ENCODE data around the gene USP38.
"Not testable (repeated sequence)": the region's sequence is repeated elsewhere in the genome, so short reads cannot be mapped to it uniquely, and the experiment has no call there.

USP38 gene

GRCh38 chr4:143215873-143216272, 31.2 kb downstream of the USP38 start:
- no peak for DNase-seq (ENCODE audit: low read depth)

- no peak for DNase-seq (ENCODE audit: low read depth)
Measured at GRCh38 chr4:143224255-143224654, 39.5 kb downstream of the USP38 start.

DNA sequence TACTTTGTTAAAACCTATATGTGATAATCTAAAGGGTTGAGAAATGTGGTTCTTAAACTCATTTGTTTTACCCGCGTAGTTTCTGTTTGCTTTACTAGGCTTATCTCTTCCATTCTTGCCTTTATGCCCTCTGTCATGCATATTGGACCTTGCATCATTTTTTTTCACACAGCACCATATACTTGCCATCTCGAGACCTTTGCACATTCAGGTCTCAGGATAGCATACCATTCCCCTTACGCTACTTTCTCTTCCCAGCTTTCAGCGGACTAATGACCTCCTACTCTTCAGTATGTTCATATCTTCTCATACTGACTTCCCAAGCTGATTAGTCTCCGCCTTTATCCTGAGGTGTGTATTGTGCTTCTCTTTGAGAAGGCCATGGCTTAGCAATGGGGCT, 40.5 kb downstream of the USP38 start:
- DNase-seq (ENCODE audit: low read depth): no peak

- no peak for DNase-seq (ENCODE audit: low read depth)
Measured at GRCh38 chr4:143230683-143231082, 46.0 kb downstream of the USP38 start.

DNA sequence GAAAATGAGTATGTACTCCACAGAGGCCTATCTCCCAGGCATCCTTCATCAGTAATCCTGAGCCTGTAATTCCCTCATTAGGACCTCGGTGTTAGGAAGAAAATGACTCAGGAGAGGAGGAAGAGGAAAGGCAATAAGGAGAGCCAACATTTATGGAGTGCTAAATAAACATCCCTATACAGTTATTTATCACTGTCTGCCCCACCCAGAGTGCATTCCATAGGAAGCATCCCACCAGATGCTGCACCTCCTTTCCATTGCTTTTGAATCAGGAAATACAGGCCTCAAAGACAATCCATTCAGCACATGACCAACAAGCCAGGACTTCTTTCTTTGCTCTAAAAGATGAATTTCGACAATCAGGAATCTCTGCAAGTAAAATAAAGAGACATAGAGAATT, 47.6 kb downstream of the USP38 start:
- DNase-seq (ENCODE audit: low read depth): no peak

DNA sequence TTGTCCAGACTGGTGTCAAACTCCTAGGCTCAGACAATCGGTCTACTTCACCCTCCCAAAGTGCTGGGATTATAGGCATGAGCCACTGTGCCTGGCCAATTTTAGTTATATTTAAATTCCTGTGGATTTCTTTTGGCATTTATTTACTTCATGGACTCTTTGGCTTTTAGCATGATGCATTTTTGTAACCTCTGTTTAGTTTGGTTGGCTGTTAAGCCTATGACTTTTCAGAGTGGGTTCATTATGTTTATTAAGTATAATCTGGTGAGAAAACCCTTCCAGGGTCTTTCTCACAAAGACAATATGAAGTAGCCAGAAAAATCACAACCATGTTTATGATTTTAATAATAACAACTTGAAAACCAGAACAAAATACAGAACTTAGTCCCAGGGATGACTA, 49.4 kb downstream of the USP38 start:
- no peak for DNase-seq (ENCODE audit: low read depth)

GRCh38 chr4:143237195-143237594, 52.5 kb downstream of the USP38 start:
- DNase-seq (ENCODE audit: low read depth): not testable (repeated sequence)

DNA sequence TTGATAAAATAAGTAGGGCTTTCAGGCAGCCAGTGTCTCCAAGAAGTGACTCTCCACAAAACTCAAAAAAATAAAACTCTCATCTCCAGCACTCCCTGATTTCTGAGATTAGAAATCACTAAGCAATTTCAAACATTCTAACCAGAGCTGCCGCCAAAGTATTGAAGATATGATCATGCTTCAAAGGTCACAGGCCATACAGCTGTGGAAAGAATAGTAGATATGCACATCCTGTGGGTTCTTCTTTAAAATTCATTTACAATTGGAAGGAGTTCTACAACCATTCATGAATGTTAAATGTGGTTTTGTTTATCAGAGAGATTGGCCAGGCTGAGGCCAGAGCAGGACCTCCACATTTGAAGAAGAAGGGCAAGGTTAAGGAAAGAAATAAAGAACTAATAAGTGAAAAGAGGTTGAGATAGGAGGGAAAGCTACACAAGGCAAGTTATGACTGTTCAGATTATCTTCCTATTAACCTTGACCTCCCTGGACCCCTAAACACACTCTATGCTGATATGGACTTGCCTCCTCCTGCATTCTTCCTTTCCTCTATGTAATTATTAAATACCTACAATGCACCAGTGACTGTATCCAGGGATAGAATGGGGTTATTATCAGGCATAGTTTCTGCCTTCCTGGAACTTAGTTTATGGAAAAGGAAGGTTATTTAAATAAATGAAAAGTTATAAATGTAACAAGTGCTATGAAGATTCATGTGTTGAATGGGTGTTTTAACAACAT, 56.4 kb downstream of the USP38 start:
- DNase-seq (ENCODE audit: low read depth): no peak

DNA sequence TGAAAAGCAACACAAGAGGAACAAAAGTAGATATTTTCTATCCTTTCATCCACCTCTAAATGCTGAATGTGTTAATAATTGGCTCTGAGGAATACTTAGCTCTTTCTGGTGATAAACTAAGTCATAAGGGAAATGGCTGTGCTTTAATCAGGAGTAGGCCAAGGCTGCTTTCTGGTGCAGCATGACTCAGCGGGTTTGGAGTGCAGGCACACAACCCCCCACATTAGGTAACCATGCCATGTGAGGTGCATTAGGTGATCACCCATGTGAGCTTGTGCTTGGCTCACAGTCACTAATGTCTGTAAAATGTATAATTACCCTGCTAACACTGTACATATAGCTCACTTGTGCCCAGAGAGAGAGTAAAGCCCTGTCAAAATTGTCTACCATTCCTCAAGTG, 57.2 kb downstream of the USP38 start:
- no peak for DNase-seq (ENCODE audit: low read depth)

- no peak for DNase-seq (ENCODE audit: low read depth)
Measured at GRCh38 chr4:143243041-143243440, 58.3 kb downstream of the USP38 start.

- DNase-seq (ENCODE audit: low read depth): no peak
Measured at GRCh38 chr4:143246977-143247376, 62.3 kb downstream of the USP38 start.

DNA sequence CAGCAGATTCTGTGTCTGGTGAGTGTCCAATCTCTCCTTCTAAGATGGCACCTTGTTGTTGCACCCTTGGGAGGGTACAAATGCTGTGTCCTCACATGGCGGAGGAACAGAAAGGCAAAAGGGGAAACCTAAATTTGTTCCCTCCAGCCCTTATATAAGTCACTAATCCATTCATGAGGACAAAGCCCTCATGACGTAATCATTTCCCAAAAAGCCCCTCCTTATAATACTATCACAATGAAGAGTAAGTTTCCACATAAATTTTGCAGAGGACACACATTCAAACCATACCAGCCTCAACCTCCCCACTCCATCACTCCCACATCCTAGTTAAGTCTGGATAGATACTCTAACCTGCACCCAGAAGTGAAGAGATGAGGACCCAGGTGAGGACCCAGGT, 63.1 kb downstream of the USP38 start:
- no peak for DNase-seq (ENCODE audit: low read depth)

DNA sequence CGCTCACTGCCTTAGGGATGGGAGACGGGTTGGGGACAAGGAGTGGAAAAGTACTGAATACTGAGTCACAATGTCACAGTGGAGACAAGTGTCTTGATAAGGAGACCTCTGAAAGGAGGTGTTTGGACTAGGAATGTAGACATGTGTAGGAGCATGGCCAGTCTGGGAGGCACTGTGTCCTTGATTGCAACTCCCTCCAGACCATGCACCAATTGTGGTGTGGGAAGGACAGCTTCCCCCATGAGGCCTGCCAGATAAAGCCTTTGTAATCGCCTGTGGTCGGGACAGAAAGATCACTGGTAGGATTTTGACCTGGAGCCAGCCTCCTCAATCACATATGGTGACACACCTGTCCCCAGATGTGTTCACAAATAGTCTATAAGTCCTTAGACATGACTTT, 64.1 kb downstream of the USP38 start:
- no peak for DNase-seq (ENCODE audit: low read depth)

DNA sequence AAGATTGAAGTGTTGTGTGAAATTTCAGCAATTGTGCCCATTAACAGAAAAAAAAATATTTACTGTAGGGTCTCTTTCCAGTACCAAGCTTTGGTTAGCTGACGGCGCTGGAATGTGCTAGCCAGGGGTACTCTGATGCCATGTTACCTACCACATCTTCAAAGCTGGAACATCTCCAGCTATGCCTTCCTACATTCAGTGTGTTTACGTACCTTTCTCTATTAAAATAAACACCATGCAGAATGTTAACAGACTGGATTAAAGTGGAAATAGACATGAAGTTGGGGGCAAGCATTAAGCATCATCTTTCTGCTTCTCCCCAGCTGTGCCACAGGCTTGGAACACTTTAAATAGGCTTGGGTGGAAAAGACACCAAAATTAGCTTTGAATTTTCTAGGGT, 65.9 kb downstream of the USP38 start:
- DNase-seq (ENCODE audit: low read depth): no peak

- no peak for DNase-seq (ENCODE audit: low read depth)
Measured at GRCh38 chr4:143251348-143251747, 66.6 kb downstream of the USP38 start.

DNA sequence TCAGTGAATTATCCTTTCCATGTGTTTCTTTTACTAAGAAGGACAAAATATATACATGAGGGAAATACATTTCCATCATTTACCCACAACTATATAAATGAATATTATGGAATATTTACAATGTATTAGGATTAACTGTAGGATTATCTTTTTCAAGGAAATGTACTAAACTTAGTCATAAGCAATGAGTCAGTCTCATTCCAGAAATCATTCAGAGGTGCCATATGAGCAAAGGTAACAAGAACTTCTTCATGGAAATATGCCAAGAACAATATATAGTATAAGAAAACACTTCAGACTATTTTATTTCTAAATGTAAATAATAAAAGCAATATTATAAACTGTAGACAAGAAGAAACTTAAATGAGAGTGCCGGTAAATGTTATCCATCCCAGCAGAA, 67.1 kb downstream of the USP38 start:
- DNase-seq (ENCODE audit: low read depth): no peak

- no peak for DNase-seq (ENCODE audit: low read depth)
Measured at GRCh38 chr4:143252478-143252877, 67.8 kb downstream of the USP38 start.

DNA sequence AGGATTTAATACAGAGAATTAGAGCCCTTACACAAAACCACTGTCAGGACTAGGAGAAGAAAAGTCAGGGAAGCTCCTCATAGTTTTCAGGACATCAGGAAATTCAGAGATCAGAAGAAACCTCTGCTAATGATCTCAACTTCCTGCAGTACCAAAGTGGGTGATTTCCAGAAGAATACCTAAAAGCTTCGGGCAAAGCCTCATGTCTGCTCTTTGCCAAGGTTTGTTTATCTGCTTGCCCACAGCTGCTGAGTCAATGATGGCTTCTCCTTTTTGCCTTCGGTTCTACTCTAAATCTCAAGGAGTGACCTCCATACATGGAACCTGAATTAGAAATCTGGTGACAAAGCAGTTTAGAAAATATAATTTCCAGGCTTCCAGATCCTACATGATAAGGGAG, 68.4 kb downstream of the USP38 start:
- no peak for DNase-seq (ENCODE audit: low read depth)

DNA sequence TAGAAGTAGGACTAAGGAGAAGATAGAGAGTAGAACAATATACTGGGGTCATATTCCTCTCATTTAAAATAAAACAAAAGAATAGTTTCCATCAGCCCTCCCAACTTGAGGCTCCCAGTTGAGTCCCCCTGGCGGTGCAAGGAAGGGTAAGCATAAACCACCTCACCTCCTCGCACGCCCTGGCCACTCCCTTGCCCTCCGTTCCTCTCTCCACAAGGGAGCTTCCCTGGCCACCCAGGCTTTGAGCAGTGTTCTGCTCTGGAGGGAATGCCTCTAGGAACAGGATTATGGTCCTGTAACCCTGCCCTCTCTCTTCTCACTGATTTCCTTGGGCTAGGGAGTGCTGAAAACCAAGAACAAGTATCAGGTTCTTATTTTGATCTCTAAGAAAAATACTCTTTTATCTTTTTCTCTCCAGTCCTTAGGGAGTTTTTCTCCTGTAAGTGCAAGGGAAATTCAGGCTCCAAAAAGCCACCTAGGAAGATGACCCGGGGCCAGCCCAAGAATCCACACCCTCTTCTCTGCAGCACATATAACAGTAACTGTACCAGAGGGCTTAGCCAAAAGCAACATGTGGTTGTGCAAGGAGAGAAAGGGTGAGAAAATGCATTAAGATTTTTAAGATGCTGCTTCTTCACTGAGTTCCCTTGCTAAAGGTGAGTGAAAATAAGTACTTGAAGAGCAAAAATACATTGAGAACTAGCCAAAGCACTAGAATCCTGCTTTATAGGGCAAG, 69.9 kb downstream of the USP38 start:
- DNase-seq (ENCODE audit: low read depth): no peak

DNA sequence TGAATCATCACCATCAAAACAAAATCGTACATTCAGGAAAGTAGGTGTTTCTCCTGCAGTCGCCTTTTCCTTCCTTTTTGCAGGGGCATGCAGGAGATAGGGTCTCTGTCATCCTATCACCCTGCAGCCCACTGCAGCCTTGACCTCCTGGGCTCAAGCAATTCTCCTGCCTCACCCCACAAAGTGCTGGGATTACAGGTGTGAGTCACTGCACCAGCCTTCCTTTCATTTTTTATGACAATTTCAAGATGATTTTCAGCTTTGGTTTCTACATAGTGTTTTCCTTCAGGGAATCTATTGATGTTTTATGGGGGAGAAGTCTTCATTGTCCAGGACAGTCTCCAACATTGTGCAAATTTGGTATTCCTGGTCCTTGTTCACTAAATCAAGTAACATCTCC, 71.7 kb downstream of the USP38 start:
- no peak for DNase-seq (ENCODE audit: low read depth)

DNA sequence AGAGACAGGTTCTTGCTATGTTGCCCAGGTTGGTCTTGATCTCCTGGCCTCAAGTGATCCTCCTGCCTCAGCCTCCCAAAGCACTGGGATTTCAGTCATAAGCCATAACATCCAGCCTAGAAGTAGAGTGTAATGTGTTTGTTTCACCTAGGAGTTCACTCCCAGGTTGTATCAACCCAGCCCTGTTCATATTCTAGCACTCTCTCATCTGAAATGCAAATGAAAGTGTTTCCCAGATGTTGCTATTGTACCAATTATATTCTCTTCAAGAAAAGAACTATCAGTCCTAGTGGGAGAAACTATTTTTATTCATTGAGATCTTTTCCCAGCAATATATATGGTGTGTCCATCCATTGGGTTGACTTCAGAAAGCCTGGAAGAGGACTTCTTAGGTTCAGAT, 72.6 kb downstream of the USP38 start:
- DNase-seq (ENCODE audit: low read depth): no peak

DNA sequence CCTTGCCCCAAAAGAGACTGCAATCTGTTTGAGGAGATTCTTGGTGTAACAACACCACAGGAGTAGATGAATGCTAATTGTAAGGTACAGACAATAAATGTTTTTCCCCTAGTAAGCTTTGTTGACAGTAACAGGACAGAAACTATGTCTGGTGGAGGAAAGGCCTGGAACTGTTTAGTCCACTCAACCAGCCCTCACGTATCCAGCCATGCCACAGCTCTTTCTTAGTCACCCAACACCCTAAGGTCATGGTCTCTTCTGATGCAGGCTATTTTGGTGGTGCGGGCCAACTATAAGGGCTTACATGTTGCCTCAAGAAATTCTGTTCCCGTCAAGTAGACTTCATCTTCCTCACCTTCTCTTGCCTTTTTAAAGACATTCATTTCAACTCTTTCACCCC, 76.0 kb downstream of the USP38 start:
- DNase-seq (ENCODE audit: low read depth): no peak

DNA sequence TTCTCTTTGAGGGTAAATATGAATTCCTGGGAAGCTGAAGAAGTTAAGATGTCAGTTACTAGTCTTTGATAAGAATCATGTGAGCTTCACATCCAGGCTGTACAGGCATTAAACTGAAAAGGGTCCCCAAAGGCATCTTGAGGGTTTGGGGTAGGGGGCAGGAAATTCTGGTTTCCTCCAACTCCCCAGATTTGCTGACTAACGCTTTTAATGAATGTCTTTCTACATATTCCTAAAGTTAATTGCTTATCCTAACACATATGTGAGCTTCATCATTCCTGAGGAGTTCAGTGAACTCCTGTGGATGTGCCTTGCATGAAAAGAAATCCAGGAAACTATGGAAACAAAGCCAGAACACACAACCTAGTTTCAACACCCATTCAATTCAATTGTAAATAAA, 78.1 kb downstream of the USP38 start:
- DNase-seq (ENCODE audit: low read depth): no peak

DNA sequence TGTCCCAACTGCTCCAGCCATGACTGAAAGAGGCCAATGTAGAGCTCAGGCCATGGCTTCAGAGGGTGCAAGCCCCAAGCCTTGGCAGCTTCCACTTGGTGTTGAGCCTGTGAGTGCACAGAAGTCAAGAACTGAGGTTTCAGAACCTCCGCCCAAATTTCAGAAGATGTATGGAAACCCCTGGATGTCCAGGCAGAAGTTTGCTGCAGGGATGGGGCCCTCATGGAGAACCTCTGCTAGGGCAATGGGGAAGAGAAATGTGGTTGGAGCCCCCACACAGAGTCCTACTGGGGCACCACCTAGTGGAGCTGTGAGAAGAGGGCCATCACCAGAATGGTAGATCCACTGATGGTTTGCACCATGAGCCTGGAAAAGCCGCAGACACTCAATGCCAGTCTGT, 83.0 kb downstream of the USP38 start:
- DNase-seq (ENCODE audit: low read depth): not testable (repeated sequence)
